AG04449 (cell line): ENCODE data around the gene ZGPAT.

Source experiments
- CTCF ChIA-PET: fragments of 350-600 bp; formaldehyde crosslinking; extraction: SDS; loops from one replicate; lab custom pipeline; 2021; ENCODE audit warnings: antibody characterized with exemption; lab: Yijun Ruan, JAX
- POLR2A ChIA-PET: fragments of 400-600, 350-600 bp; formaldehyde crosslinking; extraction: SDS; loops from one replicate; lab custom pipeline; 2020; ENCODE audit warnings: antibody characterized with exemption, inconsistent platforms; lab: Yijun Ruan, JAX
- DNase-seq: peaks from one replicate; pipeline ENCODE4 v3.0.0-alpha.2; 2010; ENCODE audit warnings: low read depth, low spot score
- H3K4me3 ChIP-seq: 2 replicates; pipeline ENCODE4 v1.5.1; 2011; ENCODE audit warnings: low read depth, mild to moderate bottlenecking, control low read depth, low read length
- CTCF ChIP-seq: IDR thresholded peaks from one replicate; pipeline ENCODE4 v1.5.1; 2011; ENCODE audit warnings: mild to moderate bottlenecking, moderate library complexity, low read length, control low read depth, inconsistent platforms; ENCODE audit not compliant: insufficient read depth; ENCODE audit errors: missing control alignments

Gene ZGPAT

GRCh38 chr20:63738687-63739129 is 30.9 kb downstream of the ZGPAT start:
- ChIA-PET POLR2A (interaction anchor here (1.0 kb wide), 1 partner anchor 80 kb away, joined by 3 read pairs; the partner anchor contains the start of gene RTEL1), CTCF (no interaction called here)
- no peak for DNase-seq
- H3K4me3 ChIP-seq = no peak overlapping the region
- TF ChIP-seq CTCF = no peak

GRCh38 chr20:63739130-63740069 is 31.6 kb downstream of the ZGPAT start, which contains the start of gene SLC2A4RG:
Gene SLC2A4RG, plus strand, starts transcription at chr20:63739776. Its CDS starts 137 bp downstream, at chr20:63739913.
- CTCF ChIA-PET = no interaction called here
- DNase-seq = no peak
- POLR2A ChIA-PET = interaction anchor here (0.6 to 1.0 kb wide), 2 partner anchors 81 to 150 kb away, joined by 3 read pairs; partner anchors contain the start of gene RTEL1
- no peak for TF ChIP-seq CTCF
- H3K4me3 ChIP-seq = peak within 1 kb of the TSS; percentile 75

GRCh38 chr20:63740070-63740626 is 32.3 kb downstream of the ZGPAT start:
- ChIA-PET POLR2A (interaction anchor here (1.2 to 2.3 kb wide), 4 partner anchors 33 to 125 kb away, joined by 4 to 14 read pairs (median 8); partner anchors contain the start of genes ARFRP1, GMEB2, TPD52L2 and ZGPAT), CTCF (interaction anchor here (0.7 to 1.7 kb wide), 5 partner anchors 16 to 234 kb away, joined by 3 to 16 read pairs (median 4); partner anchors contain the start of gene TPD52L2)
- no peak for TF ChIP-seq CTCF
- H3K4me3 ChIP-seq = peak overlapping the region; percentile 75
- no peak for DNase-seq

GRCh38 chr20:63740627-63741353 is 33.0 kb downstream of the ZGPAT start:
- peak overlapping the region; percentile 75 for H3K4me3 ChIP-seq
- DNase-seq = peak; percentile 26
- ChIA-PET CTCF (interaction anchor here (0.7 to 1.7 kb wide), 8 partner anchors 9 to 233 kb away, joined by 3 to 16 read pairs (median 4); partner anchors contain the start of gene TPD52L2), POLR2A (interaction anchor here (0.6 to 2.3 kb wide), 7 partner anchors 33 to 322 kb away, joined by 3 to 14 read pairs (median 4); partner anchors contain the start of genes ARFRP1, GMEB2, RTEL1 and TCEA2)
- TF ChIP-seq CTCF = peak; percentile 34

- ChIA-PET POLR2A (interaction anchor here (0.6 to 2.3 kb wide), 7 partner anchors 34 to 322 kb away, joined by 3 to 14 read pairs (median 4); partner anchors contain the start of genes ARFRP1, GMEB2, RTEL1 and TCEA2), CTCF (interaction anchor here (0.8 to 1.7 kb wide), 7 partner anchors 8 to 233 kb away, joined by 3 to 16 read pairs (median 4); partner anchors contain the start of gene TPD52L2)
- TF ChIP-seq CTCF = no peak
- no peak for DNase-seq
- H3K4me3 ChIP-seq = peak overlapping the region; percentile 75
Observed at GRCh38 chr20:63741354-63741675, 33.5 kb downstream of the ZGPAT start.
